Endothelial cell of umbilical vein (primary cell): ENCODE results near the gene FLG.
"Not testable (repeated sequence)": the region's sequence is repeated elsewhere in the genome, so short reads cannot be mapped to it uniquely, and the experiment has no call there.

ENCODE experiments used
- POLR2A ChIP-seq: IDR thresholded peaks from 2 replicates; pipeline ENCODE4 v1.6.1; 2012; ENCODE audit warnings: low read depth, mild to moderate bottlenecking, control low read depth, low read length
- TF ChIP-seq, protein P1 (sequence below), 2 donors: IDR thresholded peaks; 1 replicate in 1 of 2; 2 replicates in 1 of 2; pipeline ENCODE4 v1.5.1; 2011; ENCODE audit warnings: low read length in 2 of 2, mild to moderate bottlenecking in 2 of 2, moderate library complexity in 2 of 2, control low read depth in 1 of 2, inconsistent platforms in 1 of 2, low read depth in 1 of 2; ENCODE audit not compliant: insufficient read depth in 1 of 2; ENCODE audit errors: extremely low read depth in 1 of 2
- TF ChIP-seq, protein P2 (sequence below): IDR thresholded peaks from 2 replicates; pipeline ENCODE4 v1.6.1; 2011; ENCODE audit not compliant: insufficient read depth, insufficient read length

DNA sequence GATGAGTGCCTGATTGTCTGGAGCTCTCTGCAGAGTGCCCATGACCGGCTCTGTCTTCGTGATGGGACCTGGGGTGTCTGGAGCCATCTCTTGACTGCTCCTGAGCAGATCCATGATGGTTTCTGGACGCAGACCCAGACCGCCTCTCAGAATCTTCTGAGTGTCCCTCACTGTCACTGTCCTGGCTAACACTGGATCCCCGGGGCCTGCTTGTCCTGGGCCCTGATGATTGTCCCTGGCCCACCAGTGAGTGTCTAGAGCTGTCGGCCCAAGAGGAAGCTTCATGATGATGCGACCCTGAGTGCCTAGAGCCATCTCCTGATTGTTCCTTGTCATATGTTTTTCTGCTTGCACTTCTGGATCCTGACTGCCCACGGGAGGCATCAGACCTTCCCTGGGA, 17.1 kb downstream of the FLG start:
- not testable (repeated sequence) for TF ChIP-seq POLR2A
- TF ChIP-seq, protein P1, sequence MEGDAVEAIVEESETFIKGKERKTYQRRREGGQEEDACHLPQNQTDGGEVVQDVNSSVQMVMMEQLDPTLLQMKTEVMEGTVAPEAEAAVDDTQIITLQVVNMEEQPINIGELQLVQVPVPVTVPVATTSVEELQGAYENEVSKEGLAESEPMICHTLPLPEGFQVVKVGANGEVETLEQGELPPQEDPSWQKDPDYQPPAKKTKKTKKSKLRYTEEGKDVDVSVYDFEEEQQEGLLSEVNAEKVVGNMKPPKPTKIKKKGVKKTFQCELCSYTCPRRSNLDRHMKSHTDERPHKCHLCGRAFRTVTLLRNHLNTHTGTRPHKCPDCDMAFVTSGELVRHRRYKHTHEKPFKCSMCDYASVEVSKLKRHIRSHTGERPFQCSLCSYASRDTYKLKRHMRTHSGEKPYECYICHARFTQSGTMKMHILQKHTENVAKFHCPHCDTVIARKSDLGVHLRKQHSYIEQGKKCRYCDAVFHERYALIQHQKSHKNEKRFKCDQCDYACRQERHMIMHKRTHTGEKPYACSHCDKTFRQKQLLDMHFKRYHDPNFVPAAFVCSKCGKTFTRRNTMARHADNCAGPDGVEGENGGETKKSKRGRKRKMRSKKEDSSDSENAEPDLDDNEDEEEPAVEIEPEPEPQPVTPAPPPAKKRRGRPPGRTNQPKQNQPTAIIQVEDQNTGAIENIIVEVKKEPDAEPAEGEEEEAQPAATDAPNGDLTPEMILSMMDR (IDR thresholded peaks at IDR 0.05; ENCODE audit: extremely low read depth in 1 of 2, insufficient read depth in 1 of 2, low read depth in 1 of 2, low read length in 2 of 2) = not testable (repeated sequence)
- TF ChIP-seq, protein P2, sequence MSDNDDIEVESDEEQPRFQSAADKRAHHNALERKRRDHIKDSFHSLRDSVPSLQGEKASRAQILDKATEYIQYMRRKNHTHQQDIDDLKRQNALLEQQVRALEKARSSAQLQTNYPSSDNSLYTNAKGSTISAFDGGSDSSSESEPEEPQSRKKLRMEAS = not testable (repeated sequence)
